HG02588 (cell line): Measurements from ENCODE around the gene GAS6.
"Not testable (repeated sequence)": the region's sequence is repeated elsewhere in the genome, so short reads cannot be mapped to it uniquely, and the experiment has no call there.

Experiments
- ATAC-seq: cut with Tn5 transposase; IDR thresholded peaks from one replicate; pipeline ENCODE4 v1.9.1; 2021; ENCODE audit warnings: mild to moderate bottlenecking, moderate library complexity; ENCODE audit not compliant: unreplicated experiment

GAS6 gene

GRCh38 chr13:113863524-113864272 is at the start of gene GAS6:
Gene GAS6, minus strand, starts transcription at chr13:113864076. Its CDS starts 156 bp downstream, at chr13:113863920.
- ATAC-seq = no peak

GRCh38 chr13:113913408-113913807 is 49.5 kb upstream of the GAS6 start:
- ATAC-seq = not testable (repeated sequence)

- no peak for ATAC-seq
Measured at GRCh38 chr13:113912596-113912995, 48.7 kb upstream of the GAS6 start.

GRCh38 chr13:113907635-113908617 is 44.0 kb upstream of the GAS6 start:
- no peak for ATAC-seq

- no peak for ATAC-seq
Measured at GRCh38 chr13:113906571-113906970, 42.7 kb upstream of the GAS6 start.

- no peak for ATAC-seq
Measured at GRCh38 chr13:113905942-113906341, 42.1 kb upstream of the GAS6 start.

GRCh38 chr13:113905018-113905417 is 41.1 kb upstream of the GAS6 start:
- ATAC-seq = no peak

GRCh38 chr13:113904411-113904810 is 40.5 kb upstream of the GAS6 start:
- ATAC-seq = no peak

GRCh38 chr13:113903912-113904311 is 40.0 kb upstream of the GAS6 start:
- no peak for ATAC-seq

GRCh38 chr13:113902986-113903775 is 39.3 kb upstream of the GAS6 start:
- no peak for ATAC-seq

GRCh38 chr13:113902481-113902880 is 38.6 kb upstream of the GAS6 start:
- ATAC-seq = no peak

GRCh38 chr13:113901642-113902041 is 37.8 kb upstream of the GAS6 start:
- ATAC-seq = no peak

GRCh38 chr13:113901231-113901630 is 37.4 kb upstream of the GAS6 start:
- no peak for ATAC-seq

- ATAC-seq = no peak
Measured at GRCh38 chr13:113900646-113901045, 36.8 kb upstream of the GAS6 start.

- no peak for ATAC-seq
Measured at GRCh38 chr13:113898391-113898790, 34.5 kb upstream of the GAS6 start.

GRCh38 chr13:113897966-113898365 is 34.1 kb upstream of the GAS6 start:
- no peak for ATAC-seq

- ATAC-seq = no peak
Measured at GRCh38 chr13:113897161-113897560, 33.3 kb upstream of the GAS6 start.

GRCh38 chr13:113895436-113895835 is 31.6 kb upstream of the GAS6 start:
- no peak for ATAC-seq

GRCh38 chr13:113890774-113891480 is 27.1 kb upstream of the GAS6 start:
- no peak for ATAC-seq

GRCh38 chr13:113889467-113889866 is 25.6 kb upstream of the GAS6 start:
- no peak for ATAC-seq
